Measurements from ENCODE around the gene ITGA8. TPM values are rescaled to one million over a fixed set of nuclear protein-coding genes. Genes with fewer than 3 reads are reported as not detected.

Gene ITGA8
- total RNA-seq, 1 experiment from 2014 or later, result not detected

- no peak overlapping the region for H3K27ac Mint-ChIP-seq (ENCODE audit: unreplicated experiment)
- POLR2A ChIA-PET, result no interaction called here
- TF ChIP-seq, protein P1, sequence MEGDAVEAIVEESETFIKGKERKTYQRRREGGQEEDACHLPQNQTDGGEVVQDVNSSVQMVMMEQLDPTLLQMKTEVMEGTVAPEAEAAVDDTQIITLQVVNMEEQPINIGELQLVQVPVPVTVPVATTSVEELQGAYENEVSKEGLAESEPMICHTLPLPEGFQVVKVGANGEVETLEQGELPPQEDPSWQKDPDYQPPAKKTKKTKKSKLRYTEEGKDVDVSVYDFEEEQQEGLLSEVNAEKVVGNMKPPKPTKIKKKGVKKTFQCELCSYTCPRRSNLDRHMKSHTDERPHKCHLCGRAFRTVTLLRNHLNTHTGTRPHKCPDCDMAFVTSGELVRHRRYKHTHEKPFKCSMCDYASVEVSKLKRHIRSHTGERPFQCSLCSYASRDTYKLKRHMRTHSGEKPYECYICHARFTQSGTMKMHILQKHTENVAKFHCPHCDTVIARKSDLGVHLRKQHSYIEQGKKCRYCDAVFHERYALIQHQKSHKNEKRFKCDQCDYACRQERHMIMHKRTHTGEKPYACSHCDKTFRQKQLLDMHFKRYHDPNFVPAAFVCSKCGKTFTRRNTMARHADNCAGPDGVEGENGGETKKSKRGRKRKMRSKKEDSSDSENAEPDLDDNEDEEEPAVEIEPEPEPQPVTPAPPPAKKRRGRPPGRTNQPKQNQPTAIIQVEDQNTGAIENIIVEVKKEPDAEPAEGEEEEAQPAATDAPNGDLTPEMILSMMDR (IDR thresholded peaks at IDR 0.05; ENCODE audit: insufficient read depth in 1 of 2, low read depth in 1 of 2, low read length in 1 of 2, severe bottlenecking in 1 of 2, unreplicated experiment in 1 of 2), result no peak
- CTCF ChIA-PET, result no interaction called here
- H3K9me3 Mint-ChIP-seq (ENCODE audit: unreplicated experiment), result no peaks in the 10 kb centered on the region
- peaks cover 17% of the 10 kb centered on the region for H3K27me3 Mint-ChIP-seq (ENCODE audit: insufficient read depth, unreplicated experiment)
- no TSS peak for BruUV-seq (replicated peaks)
- no peaks in the 10 kb centered on the region for H3K36me3 Mint-ChIP-seq (ENCODE audit: insufficient read depth, unreplicated experiment)
- Histone ChIP-seq H3K9me3 (no peaks in the 10 kb centered on the region), H3K4me3 (ENCODE audit: low read depth, low read length) (no peak overlapping the region), H3K27me3 (replicated peaks; ENCODE audit: control insufficient read depth, insufficient read depth, low read length) (no peaks in the 10 kb centered on the region; the same call in none of the 2 replicates), H3K4me1 (no peaks in the 10 kb centered on the region), H3K36me3 (ENCODE audit: control insufficient read depth, insufficient read depth, low read length) (no peaks in the 10 kb centered on the region)
- no peak for DNase-seq
- no peaks in the 10 kb centered on the region for H3K4me1 Mint-ChIP-seq (ENCODE audit: low read depth, unreplicated experiment)
- H3K4me3 Mint-ChIP-seq (ENCODE audit: unreplicated experiment), result no peak overlapping the region
- intact Hi-C loops (cut with micrococcal nuclease; ENCODE audit: unreplicated experiment), result no loop called here
These were observed 201.5 kb downstream of the ITGA8 start for GRCh38 chr10:15518250-15518649.

GRCh38 chr10:15516256-15517085 lies 203.3 kb downstream of the ITGA8 start:
- Mint-ChIP-seq H3K9me3 (ENCODE audit: unreplicated experiment) (no peaks in the 10 kb centered on the region), H3K4me1 (ENCODE audit: low read depth, unreplicated experiment) (no peaks in the 10 kb centered on the region), H3K36me3 (ENCODE audit: insufficient read depth, unreplicated experiment) (no peaks in the 10 kb centered on the region), H3K4me3 (ENCODE audit: unreplicated experiment) (no peak overlapping the region), H3K27ac (ENCODE audit: unreplicated experiment) (no peak overlapping the region), H3K27me3 (ENCODE audit: insufficient read depth, unreplicated experiment) (peaks cover 22% of the 10 kb centered on the region)
- intact Hi-C loops (cut with micrococcal nuclease; ENCODE audit: unreplicated experiment), result no loop called here
- CTCF ChIA-PET, result interaction anchor here (1.0 kb wide), 1 partner anchor 77 kb away, joined by 3 read pairs; no protein-coding TSS in a partner anchor
- H3K4me3 ChIP-seq (ENCODE audit: low read depth, low read length), result no peak overlapping the region
- H3K4me1 ChIP-seq, result no peaks in the 10 kb centered on the region
- POLR2A ChIA-PET, result no interaction called here
- H3K27me3 ChIP-seq (replicated peaks; ENCODE audit: control insufficient read depth, insufficient read depth, low read length), result no peaks in the 10 kb centered on the region; the same call in none of the 2 replicates
- no TSS peak for BruUV-seq (replicated peaks)
- no peak for DNase-seq
- TF ChIP-seq, protein P1 (IDR thresholded peaks at IDR 0.05; ENCODE audit: insufficient read depth in 1 of 2, low read depth in 1 of 2, low read length in 1 of 2, severe bottlenecking in 1 of 2, unreplicated experiment in 1 of 2), result no peak
- no peaks in the 10 kb centered on the region for H3K36me3 ChIP-seq (ENCODE audit: control insufficient read depth, insufficient read depth, low read length)
- H3K9me3 ChIP-seq, result no peaks in the 10 kb centered on the region

DNA sequence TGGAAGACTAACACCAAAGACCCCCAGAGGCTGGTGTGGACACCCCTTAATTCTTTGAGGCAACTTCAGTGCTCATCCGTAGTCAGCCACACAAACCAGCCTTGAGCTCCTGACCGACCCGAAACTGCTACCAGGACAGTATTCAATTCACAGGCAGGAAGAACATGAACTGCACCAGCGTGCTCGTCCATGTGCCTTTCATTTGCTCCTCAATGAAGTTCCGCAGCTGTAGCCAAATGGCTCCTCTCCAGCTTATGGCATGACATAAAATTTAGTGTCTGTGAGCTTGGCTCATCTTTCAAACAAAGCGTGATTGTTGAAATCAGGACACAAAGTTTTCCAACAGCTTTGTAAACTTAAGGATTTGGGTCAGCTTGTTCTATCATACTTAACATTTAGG lies 204.5 kb downstream of the ITGA8 start:
- Histone ChIP-seq H3K9me3 (no peaks in the 10 kb centered on the region), H3K4me3 (ENCODE audit: low read depth, low read length) (no peak overlapping the region), H3K27me3 (replicated peaks; ENCODE audit: control insufficient read depth, insufficient read depth, low read length) (no peaks in the 10 kb centered on the region; the same call in 1 of the 2 replicates), H3K36me3 (ENCODE audit: control insufficient read depth, insufficient read depth, low read length) (no peaks in the 10 kb centered on the region), H3K4me1 (no peaks in the 10 kb centered on the region)
- POLR2A ChIA-PET, result no interaction called here
- no peaks in the 10 kb centered on the region for H3K4me1 Mint-ChIP-seq (ENCODE audit: low read depth, unreplicated experiment)
- no TSS peak for BruUV-seq (replicated peaks)
- no peak for DNase-seq
- intact Hi-C loops (cut with micrococcal nuclease; ENCODE audit: unreplicated experiment), result no loop called here
- H3K9me3 Mint-ChIP-seq (ENCODE audit: unreplicated experiment), result no peaks in the 10 kb centered on the region
- TF ChIP-seq, protein P1 (IDR thresholded peaks at IDR 0.05; ENCODE audit: insufficient read depth in 1 of 2, low read depth in 1 of 2, low read length in 1 of 2, severe bottlenecking in 1 of 2, unreplicated experiment in 1 of 2), result no peak
- H3K4me3 Mint-ChIP-seq (ENCODE audit: unreplicated experiment), result no peak overlapping the region
- no peaks in the 10 kb centered on the region for H3K36me3 Mint-ChIP-seq (ENCODE audit: insufficient read depth, unreplicated experiment)
- no peak overlapping the region for H3K27ac Mint-ChIP-seq (ENCODE audit: unreplicated experiment)
- H3K27me3 Mint-ChIP-seq (ENCODE audit: insufficient read depth, unreplicated experiment), result peaks cover 22% of the 10 kb centered on the region
- CTCF ChIA-PET, result no interaction called here
